HG02642 (cell line): ENCODE results near the gene KLHDC10.
"Not testable (repeated sequence)": the region's sequence is repeated elsewhere in the genome, so short reads cannot be mapped to it uniquely, and the experiment has no call there.

Experiments
- ATAC-seq: cut with Tn5 transposase; IDR thresholded peaks from one replicate; pipeline ENCODE4 v1.9.1; 2021; ENCODE audit warnings: mild to moderate bottlenecking; ENCODE audit not compliant: unreplicated experiment, poor library complexity

The KLHDC10 gene

GRCh38 chr7:130139193-130139960 lies 69.0 kb downstream of the KLHDC10 start:
- ATAC-seq, result no peak

- no peak for ATAC-seq
These were observed 70.3 kb downstream of the KLHDC10 start for GRCh38 chr7:130140551-130141160.

GRCh38 chr7:130141161-130141883 lies 71.0 kb downstream of the KLHDC10 start:
- ATAC-seq, result peak; percentile 73

GRCh38 chr7:130141884-130142653 lies 71.7 kb downstream of the KLHDC10 start:
- ATAC-seq, result no peak

GRCh38 chr7:130142654-130143333 lies 72.5 kb downstream of the KLHDC10 start:
- ATAC-seq, result no peak

- ATAC-seq, result no peak
These were observed 73.0 kb downstream of the KLHDC10 start for GRCh38 chr7:130143334-130143732.

GRCh38 chr7:130143986-130144311 lies 73.6 kb downstream of the KLHDC10 start:
- no peak for ATAC-seq

GRCh38 chr7:130144312-130145171 lies 74.2 kb downstream of the KLHDC10 start:
- ATAC-seq, result no peak

GRCh38 chr7:130145424-130146100 lies 75.2 kb downstream of the KLHDC10 start:
- no peak for ATAC-seq

GRCh38 chr7:130146142-130146541 lies 75.8 kb downstream of the KLHDC10 start:
- ATAC-seq, result not testable (repeated sequence)

GRCh38 chr7:130146693-130147405 lies 76.5 kb downstream of the KLHDC10 start:
- no peak for ATAC-seq

- ATAC-seq, result no peak
These were observed 77.5 kb downstream of the KLHDC10 start for GRCh38 chr7:130147710-130148325.

GRCh38 chr7:130148561-130148960 lies 78.2 kb downstream of the KLHDC10 start:
- ATAC-seq, result no peak

- peak; percentile 72 for ATAC-seq
These were observed 79.2 kb downstream of the KLHDC10 start for GRCh38 chr7:130149281-130150139.

GRCh38 chr7:130150587-130150986 lies 80.3 kb downstream of the KLHDC10 start:
- ATAC-seq, result no peak

- no peak for ATAC-seq
These were observed 81.5 kb downstream of the KLHDC10 start for GRCh38 chr7:130151591-130152492.
